HepG2 (cell line): ENCODE results near the gene CPVL.

Experiments used
- ARNT ChIP-seq: fragments of 450-650 bp; IDR thresholded peaks from 2 replicates; pipeline ENCODE4 v1.6.1; 2017
- MTF1 ChIP-seq: sonication (generic); formaldehyde crosslinking; IDR thresholded peaks from 2 replicates; pipeline ENCODE4 v1.5.0; 2020; ENCODE audit warnings: missing genetic modification reagents
- RFX5 ChIP-seq: IDR thresholded peaks from 2 replicates; pipeline ENCODE4 v1.6.1; 2011; ENCODE audit warnings: low read depth, low read length, improper control_type of control experiment
- SRF ChIP-seq: IDR thresholded peaks from 2 replicates; pipeline ENCODE4 v1.6.1; 2011; ENCODE audit warnings: mild to moderate bottlenecking, low read depth, low read length, moderate library complexity
- TBP ChIP-seq: sonication (generic); formaldehyde crosslinking; IDR thresholded peaks from 2 replicates; pipeline ENCODE4 v1.5.0; 2020; ENCODE audit warnings: missing genetic modification reagents
- ZFP36 ChIP-seq: fragments of 150-350 bp; IDR thresholded peaks from 2 replicates; pipeline ENCODE4 v1.6.1; 2018; ENCODE audit warnings: borderline replicate concordance, low read length, low read depth; ENCODE audit not compliant: partially characterized antibody
- TF ChIP-seq, protein P1 (sequence below): sonication (generic); formaldehyde crosslinking; IDR thresholded peaks from 2 replicates; pipeline ENCODE4 v1.5.0; 2020; ENCODE audit warnings: mild to moderate bottlenecking, missing genetic modification reagents, moderate library complexity
- TF ChIP-seq, protein P2 (sequence below): sonication (generic); formaldehyde crosslinking; IDR thresholded peaks from 2 replicates; pipeline ENCODE4 v1.4.0; 2020; ENCODE audit warnings: mild to moderate bottlenecking, low read depth, missing genetic modification reagents
- TF ChIP-seq, protein P3 (sequence below): sonication (generic); formaldehyde crosslinking; IDR thresholded peaks from 2 replicates; pipeline ENCODE4 v1.4.0; 2020; ENCODE audit warnings: low read depth, mild to moderate bottlenecking, missing genetic modification reagents
- TF ChIP-seq, protein P4 (sequence below): sonication (generic); formaldehyde crosslinking; conservative IDR thresholded peaks from 2 replicates; pipeline ENCODE4 v1.8.0; 2022; ENCODE audit warnings: missing genetic modification reagents
- TF ChIP-seq, protein P5 (sequence below): sonication (generic); formaldehyde crosslinking; IDR thresholded peaks from 2 replicates; pipeline ENCODE4; 2020; ENCODE audit warnings: missing genetic modification reagents, mild to moderate bottlenecking, borderline replicate concordance

DNA sequence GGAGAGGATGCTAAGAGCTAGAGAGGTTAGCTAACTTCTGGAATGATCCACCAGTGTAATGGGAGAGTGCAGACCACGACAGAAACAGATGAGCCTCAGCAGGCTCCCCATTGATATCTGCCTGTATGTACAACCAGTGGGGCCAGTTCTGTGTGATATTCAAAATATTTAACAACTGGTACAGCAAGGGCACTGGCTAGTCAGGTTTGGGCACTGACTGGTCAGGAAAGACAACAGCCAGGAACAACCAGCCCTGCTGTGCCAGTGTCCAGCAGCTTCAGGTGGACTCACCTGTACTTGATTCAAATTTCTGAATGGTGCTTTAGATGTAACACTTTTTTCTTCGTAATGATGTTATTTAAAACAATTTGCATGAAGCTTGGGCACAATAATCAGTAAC, 182.3 kb downstream of the CPVL start:
- TF ChIP-seq, protein P1, sequence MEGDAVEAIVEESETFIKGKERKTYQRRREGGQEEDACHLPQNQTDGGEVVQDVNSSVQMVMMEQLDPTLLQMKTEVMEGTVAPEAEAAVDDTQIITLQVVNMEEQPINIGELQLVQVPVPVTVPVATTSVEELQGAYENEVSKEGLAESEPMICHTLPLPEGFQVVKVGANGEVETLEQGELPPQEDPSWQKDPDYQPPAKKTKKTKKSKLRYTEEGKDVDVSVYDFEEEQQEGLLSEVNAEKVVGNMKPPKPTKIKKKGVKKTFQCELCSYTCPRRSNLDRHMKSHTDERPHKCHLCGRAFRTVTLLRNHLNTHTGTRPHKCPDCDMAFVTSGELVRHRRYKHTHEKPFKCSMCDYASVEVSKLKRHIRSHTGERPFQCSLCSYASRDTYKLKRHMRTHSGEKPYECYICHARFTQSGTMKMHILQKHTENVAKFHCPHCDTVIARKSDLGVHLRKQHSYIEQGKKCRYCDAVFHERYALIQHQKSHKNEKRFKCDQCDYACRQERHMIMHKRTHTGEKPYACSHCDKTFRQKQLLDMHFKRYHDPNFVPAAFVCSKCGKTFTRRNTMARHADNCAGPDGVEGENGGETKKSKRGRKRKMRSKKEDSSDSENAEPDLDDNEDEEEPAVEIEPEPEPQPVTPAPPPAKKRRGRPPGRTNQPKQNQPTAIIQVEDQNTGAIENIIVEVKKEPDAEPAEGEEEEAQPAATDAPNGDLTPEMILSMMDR: no peak
- TF ChIP-seq, protein P2, sequence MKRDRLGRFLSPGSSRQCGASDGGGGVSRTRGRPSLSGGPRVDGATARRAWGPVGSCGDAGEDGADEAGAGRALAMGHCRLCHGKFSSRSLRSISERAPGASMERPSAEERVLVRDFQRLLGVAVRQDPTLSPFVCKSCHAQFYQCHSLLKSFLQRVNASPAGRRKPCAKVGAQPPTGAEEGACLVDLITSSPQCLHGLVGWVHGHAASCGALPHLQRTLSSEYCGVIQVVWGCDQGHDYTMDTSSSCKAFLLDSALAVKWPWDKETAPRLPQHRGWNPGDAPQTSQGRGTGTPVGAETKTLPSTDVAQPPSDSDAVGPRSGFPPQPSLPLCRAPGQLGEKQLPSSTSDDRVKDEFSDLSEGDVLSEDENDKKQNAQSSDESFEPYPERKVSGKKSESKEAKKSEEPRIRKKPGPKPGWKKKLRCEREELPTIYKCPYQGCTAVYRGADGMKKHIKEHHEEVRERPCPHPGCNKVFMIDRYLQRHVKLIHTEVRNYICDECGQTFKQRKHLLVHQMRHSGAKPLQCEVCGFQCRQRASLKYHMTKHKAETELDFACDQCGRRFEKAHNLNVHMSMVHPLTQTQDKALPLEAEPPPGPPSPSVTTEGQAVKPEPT: no peak
- TF ChIP-seq SRF (no peak), RFX5 (no peak), ARNT (no peak), MTF1 (CRISPR knock-in tag) (no peak), ZFP36 (no peak), TBP (CRISPR knock-in tag) (no peak)
- TF ChIP-seq, protein P3, sequence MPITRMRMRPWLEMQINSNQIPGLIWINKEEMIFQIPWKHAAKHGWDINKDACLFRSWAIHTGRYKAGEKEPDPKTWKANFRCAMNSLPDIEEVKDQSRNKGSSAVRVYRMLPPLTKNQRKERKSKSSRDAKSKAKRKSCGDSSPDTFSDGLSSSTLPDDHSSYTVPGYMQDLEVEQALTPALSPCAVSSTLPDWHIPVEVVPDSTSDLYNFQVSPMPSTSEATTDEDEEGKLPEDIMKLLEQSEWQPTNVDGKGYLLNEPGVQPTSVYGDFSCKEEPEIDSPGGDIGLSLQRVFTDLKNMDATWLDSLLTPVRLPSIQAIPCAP (CRISPR knock-in tag): no peak
- TF ChIP-seq, protein P4, sequence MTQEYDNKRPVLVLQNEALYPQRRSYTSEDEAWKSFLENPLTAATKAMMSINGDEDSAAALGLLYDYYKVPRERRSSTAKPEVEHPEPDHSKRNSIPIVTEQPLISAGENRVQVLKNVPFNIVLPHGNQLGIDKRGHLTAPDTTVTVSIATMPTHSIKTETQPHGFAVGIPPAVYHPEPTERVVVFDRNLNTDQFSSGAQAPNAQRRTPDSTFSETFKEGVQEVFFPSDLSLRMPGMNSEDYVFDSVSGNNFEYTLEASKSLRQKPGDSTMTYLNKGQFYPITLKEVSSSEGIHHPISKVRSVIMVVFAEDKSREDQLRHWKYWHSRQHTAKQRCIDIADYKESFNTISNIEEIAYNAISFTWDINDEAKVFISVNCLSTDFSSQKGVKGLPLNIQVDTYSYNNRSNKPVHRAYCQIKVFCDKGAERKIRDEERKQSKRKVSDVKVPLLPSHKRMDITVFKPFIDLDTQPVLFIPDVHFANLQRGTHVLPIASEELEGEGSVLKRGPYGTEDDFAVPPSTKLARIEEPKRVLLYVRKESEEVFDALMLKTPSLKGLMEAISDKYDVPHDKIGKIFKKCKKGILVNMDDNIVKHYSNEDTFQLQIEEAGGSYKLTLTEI: no peak
- TF ChIP-seq, protein P5, sequence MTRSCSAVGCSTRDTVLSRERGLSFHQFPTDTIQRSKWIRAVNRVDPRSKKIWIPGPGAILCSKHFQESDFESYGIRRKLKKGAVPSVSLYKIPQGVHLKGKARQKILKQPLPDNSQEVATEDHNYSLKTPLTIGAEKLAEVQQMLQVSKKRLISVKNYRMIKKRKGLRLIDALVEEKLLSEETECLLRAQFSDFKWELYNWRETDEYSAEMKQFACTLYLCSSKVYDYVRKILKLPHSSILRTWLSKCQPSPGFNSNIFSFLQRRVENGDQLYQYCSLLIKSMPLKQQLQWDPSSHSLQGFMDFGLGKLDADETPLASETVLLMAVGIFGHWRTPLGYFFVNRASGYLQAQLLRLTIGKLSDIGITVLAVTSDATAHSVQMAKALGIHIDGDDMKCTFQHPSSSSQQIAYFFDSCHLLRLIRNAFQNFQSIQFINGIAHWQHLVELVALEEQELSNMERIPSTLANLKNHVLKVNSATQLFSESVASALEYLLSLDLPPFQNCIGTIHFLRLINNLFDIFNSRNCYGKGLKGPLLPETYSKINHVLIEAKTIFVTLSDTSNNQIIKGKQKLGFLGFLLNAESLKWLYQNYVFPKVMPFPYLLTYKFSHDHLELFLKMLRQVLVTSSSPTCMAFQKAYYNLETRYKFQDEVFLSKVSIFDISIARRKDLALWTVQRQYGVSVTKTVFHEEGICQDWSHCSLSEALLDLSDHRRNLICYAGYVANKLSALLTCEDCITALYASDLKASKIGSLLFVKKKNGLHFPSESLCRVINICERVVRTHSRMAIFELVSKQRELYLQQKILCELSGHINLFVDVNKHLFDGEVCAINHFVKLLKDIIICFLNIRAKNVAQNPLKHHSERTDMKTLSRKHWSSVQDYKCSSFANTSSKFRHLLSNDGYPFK: no peak
